Right lobe of liver (tissue), 6 donors: ENCODE data around the gene FBXL17. TPM values are rescaled to one million over a fixed set of nuclear protein-coding genes. Genes with fewer than 3 reads are reported as not detected.

ENCODE experiments used
- ATAC-seq, 4 donors: fragments of 200-7000 bp; cut with Tn5 transposase; one replicate each; pipeline ENCODE4 v1.9.1; 2020; ENCODE audit warnings: mild to moderate bottlenecking in 4 of 4, moderate library complexity in 4 of 4
- DNase-seq, 3 donors: peaks; one replicate each; pipeline ENCODE4 v3.0.0-alpha.2; 2020
- H3K27ac ChIP-seq, 3 donors: fragments of 200-600 bp; one replicate each; pipeline ENCODE4 v1.8.0; 2022
- H3K27me3 ChIP-seq, 2 donors: fragments of 200-600 bp; one replicate each; pipeline ENCODE4 v1.8.0; 2022
- H3K36me3 ChIP-seq, 4 donors: fragments of 200-600 bp; sonication (generic) in 1 of 4; one replicate each; pipeline versions ENCODE4 v1.5.1 to v1.8.0; 2017 to 2022; ENCODE audit warnings: control low read depth in 1 of 4
- H3K4me1 ChIP-seq, 4 donors: fragments of 200-600 bp; sonication (generic) in 1 of 4; one replicate each; pipeline versions ENCODE4 v1.5.1 to v1.8.0; 2017 to 2022; ENCODE audit warnings: control low read depth in 1 of 4
- H3K4me3 ChIP-seq, 3 donors: fragments of 200-600 bp; one replicate each; pipeline ENCODE4 v1.8.0; 2022
- H3K9me3 ChIP-seq, 4 donors: fragments of 200-600 bp; sonication (generic) in 1 of 4; one replicate each; pipeline versions ENCODE4 v1.5.1 to v1.8.0; 2017 to 2022; ENCODE audit warnings: control low read depth in 1 of 4
- POLR2A ChIP-seq: fragments of 450-650 bp; IDR thresholded peaks from one replicate; pipeline ENCODE4 v1.6.1; 2017; ENCODE audit warnings: antibody characterized with exemption, mild to moderate bottlenecking
- WGBS: methylation state at CpG from one replicate; pipeline ENCODE4 v1.1.6; 2018; ENCODE audit warnings: low coverage, low lambda C conversion rate; ENCODE audit not compliant: insufficient coverage; ENCODE audit errors: missing lambda C conversion rate; 5-methylcytosine and 5-hydroxymethylcytosine counted together
- intact Hi-C, 2 donors: fragments of 100-400 bp; cut with DNase I; formaldehyde crosslinking; loops; one replicate each; pipeline versions ENCODE4 v1.11.2 to v1.14.1; 2022
- total RNA-seq, 6 experiments: library from RNA; depleted of rRNA in 2 of 6; stranded (reverse); fragments of >200 nt in 2 of 6; fragmentation: NEBNext Ultra II Directional in 3 of 6; extraction: Animal tissue kit (Norgen Biotek cat#: 25700) in 3 of 6; gene quantifications; one replicate each; pipeline versions ENCODE4 v1.1.0 to v1.2.4, GENCODE V29; 2016 to 2023
- TF ChIP-seq, protein P1 (sequence below), 4 donors: fragments of 200-600 bp in 3 of 4; fragments of 450-650 bp in 1 of 4; IDR thresholded peaks; one replicate each; pipeline versions ENCODE4 v1.5.1 to v1.8.0; 2016 to 2022; ENCODE audit warnings: antibody characterized with exemption in 4 of 4, mild to moderate bottlenecking in 2 of 4
- donor health status: DM: no; HTN: yes; CAD: no.
- donor health status: DM: no; HTN: no; CAD: no.
- donor health status: DM: no; HTN: no; CAD: no.
- donor health status: DM: no; HTN: yes; CAD: no.
- donor health status: DM: no; HTN: yes; CAD: no.

The FBXL17 gene
- total RNA-seq, 6 experiments from 2014 or later = 7.7 to 10.6 (median 9.1) TPM

DNA sequence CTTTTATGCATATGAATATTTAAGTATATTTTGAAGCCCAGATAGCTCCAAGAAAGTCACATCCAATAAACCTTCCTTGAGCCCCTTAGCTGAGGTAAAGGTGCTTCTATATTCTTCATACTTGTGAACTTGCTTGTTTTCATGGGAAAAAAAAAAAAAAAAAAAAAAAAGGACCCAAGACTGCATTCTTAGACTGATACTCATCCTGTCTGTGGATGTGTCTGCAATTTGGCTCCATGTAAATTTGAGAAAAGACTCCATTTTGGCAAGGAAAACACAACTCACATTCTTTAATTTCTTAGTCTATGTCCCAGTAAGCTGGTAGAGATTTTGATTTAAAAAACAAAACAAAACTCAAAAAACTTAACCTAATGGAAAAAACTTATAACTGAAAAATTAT, 238.3 kb downstream of the FBXL17 start:
- Histone ChIP-seq H3K27ac (no peak overlapping the region), H3K4me3 (no peak overlapping the region), H3K9me3 (no peaks in the 10 kb centered on the region), H3K27me3 (no peaks in the 10 kb centered on the region), H3K36me3 (no peaks in the 10 kb centered on the region), H3K4me1 (no peaks in the 10 kb centered on the region)
- DNase-seq (no peak), ATAC-seq (no peak)
- intact Hi-C loops = no loop called here
- TF ChIP-seq POLR2A = no peak
- TF ChIP-seq, protein P1, sequence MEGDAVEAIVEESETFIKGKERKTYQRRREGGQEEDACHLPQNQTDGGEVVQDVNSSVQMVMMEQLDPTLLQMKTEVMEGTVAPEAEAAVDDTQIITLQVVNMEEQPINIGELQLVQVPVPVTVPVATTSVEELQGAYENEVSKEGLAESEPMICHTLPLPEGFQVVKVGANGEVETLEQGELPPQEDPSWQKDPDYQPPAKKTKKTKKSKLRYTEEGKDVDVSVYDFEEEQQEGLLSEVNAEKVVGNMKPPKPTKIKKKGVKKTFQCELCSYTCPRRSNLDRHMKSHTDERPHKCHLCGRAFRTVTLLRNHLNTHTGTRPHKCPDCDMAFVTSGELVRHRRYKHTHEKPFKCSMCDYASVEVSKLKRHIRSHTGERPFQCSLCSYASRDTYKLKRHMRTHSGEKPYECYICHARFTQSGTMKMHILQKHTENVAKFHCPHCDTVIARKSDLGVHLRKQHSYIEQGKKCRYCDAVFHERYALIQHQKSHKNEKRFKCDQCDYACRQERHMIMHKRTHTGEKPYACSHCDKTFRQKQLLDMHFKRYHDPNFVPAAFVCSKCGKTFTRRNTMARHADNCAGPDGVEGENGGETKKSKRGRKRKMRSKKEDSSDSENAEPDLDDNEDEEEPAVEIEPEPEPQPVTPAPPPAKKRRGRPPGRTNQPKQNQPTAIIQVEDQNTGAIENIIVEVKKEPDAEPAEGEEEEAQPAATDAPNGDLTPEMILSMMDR (IDR thresholded peaks at IDR 0.05) = no peak

DNA sequence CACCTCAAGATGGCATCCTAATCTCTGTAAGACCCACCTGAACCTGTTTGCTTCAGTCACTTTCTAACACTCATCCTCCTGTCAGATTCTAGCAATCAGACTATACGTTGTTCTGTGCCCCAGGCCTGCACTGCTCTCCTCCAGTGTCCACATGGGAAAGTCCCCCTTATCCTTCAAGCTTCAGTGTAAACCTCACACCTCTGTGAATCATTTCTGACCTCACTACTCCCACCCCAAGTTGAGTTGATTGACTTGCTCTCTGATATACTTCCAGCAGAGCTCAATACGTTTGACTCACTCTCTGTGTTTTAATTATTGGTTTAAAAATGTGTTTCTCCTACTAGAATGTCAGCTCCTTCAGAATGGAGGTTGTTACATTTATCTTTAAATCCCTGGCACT, 240.2 kb downstream of the FBXL17 start:
- Histone ChIP-seq H3K27me3 (no peaks in the 10 kb centered on the region), H3K27ac (no peak overlapping the region), H3K4me3 (no peak overlapping the region), H3K36me3 (no peaks in the 10 kb centered on the region), H3K4me1 (no peaks in the 10 kb centered on the region), H3K9me3 (no peaks in the 10 kb centered on the region)
- TF ChIP-seq, protein P1 (IDR thresholded peaks at IDR 0.05) = no peak
- intact Hi-C loops = no loop called here
- DNase-seq (no peak), ATAC-seq (no peak)
- 83% methylated on average over 2 of the region's 2 CpGs for WGBS

DNA sequence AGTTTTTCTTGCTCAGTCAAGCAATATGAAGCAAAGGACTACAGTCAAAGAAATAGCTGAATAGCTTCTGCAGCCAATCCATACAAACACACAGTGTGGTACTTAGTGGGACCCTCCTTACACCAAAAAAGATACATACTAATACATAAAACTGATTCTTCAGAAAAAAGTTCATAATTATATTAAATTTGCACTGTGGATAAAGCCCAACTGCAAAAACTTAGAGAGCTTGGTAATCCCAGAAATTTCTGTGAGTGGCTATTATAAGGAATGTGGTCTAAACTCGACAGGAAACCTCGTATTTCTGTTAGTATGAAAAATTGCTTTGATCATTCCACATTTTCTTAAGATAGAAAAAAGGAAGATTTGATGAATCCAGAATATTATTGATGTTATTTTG, 245.4 kb downstream of the FBXL17 start:
- H3K27ac ChIP-seq = no peak overlapping the region
- H3K4me3 ChIP-seq = no peak overlapping the region
- TF ChIP-seq, protein P1 (IDR thresholded peaks at IDR 0.05) = no peak
- TF ChIP-seq POLR2A = no peak
- H3K9me3 ChIP-seq = no peaks in the 10 kb centered on the region
- DNase-seq = no peak
- no peak for ATAC-seq
- H3K27me3 ChIP-seq = no peaks in the 10 kb centered on the region
- no peaks in the 10 kb centered on the region for H3K4me1 ChIP-seq
- no peaks in the 10 kb centered on the region for H3K36me3 ChIP-seq
- 66% methylated on average over 2 of the region's 2 CpGs for WGBS
- intact Hi-C loops = no loop called here

DNA sequence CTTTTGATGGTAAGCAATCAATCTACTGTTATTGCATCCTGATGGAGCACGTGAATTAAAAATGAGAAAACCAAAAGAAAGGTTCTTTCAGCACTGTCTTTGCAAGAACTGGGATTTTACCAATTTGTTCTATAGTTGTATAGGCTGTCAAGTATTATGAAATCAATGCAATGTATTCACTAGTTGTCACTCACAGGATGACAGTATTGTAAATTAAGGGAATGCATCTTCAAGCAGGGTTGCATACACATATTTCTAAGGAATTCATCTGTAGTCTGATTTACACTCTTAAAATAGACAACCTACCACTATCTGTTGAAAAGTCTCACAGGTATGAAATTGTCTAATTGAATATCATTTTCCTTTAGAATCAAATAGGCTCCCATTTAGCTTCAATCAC, 252.8 kb downstream of the FBXL17 start:
- no peaks in the 10 kb centered on the region for H3K9me3 ChIP-seq
- H3K36me3 ChIP-seq = no peaks in the 10 kb centered on the region
- no peak overlapping the region for H3K4me3 ChIP-seq
- no peak for ATAC-seq
- H3K27ac ChIP-seq = no peak overlapping the region
- WGBS = 100% methylated on average over 1 of the region's 1 CpG
- H3K27me3 ChIP-seq = no peaks in the 10 kb centered on the region
- intact Hi-C loops = no loop called here
- no peak for DNase-seq
- no peak for TF ChIP-seq POLR2A
- no peaks in the 10 kb centered on the region for H3K4me1 ChIP-seq

DNA sequence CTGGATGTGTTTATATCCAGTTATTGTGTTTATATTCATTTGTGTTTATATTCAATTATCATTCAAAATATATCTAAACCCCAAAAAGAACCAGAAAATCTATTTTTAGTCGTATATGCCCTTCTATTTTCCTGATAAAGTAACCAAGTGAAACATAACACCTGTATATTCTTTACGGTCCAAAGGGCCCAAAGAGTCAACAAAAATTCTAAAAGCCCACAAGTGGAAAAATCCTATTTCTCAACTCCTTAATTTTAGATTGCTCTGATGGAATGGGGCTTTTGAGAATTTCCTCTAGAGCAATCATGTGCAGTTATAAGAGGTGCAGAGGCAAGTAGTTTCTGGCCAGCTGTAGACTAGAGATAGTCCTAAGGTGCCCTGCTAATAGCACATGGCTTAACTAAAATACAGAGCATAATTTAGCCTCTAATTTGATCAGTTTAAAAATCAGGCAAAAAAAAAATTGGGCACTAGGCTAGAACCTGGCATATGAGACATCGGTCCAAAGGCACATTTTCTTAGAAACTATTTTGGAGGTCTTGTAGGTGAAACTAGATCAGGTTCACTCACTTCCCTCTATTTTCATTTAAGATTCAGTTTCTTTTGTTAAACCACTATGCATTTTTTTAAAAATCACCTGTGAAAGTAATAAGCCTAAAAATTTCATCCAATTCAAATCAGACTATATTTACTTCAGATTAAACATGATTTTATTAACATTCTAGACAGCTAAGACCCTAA, 256.0 kb downstream of the FBXL17 start:
- Histone ChIP-seq H3K27ac (no peak overlapping the region), H3K36me3 (no peaks in the 10 kb centered on the region), H3K27me3 (no peaks in the 10 kb centered on the region), H3K4me1 (no peaks in the 10 kb centered on the region), H3K4me3 (no peak overlapping the region), H3K9me3 (no peaks in the 10 kb centered on the region)
- ATAC-seq (no peak), DNase-seq (no peak)
- 83% methylated on average over 3 of the region's 3 CpGs for WGBS
- intact Hi-C loops = no loop called here
- TF ChIP-seq, protein P1 (IDR thresholded peaks at IDR 0.05) = no peak
- no peak for TF ChIP-seq POLR2A
